GM20431 (cell line): ENCODE results near the gene HAUS1.

Experiments used
- in situ Hi-C: fragments of 300-500 bp; cut with MseI, MboI; formaldehyde crosslinking; loops from one replicate; pipeline ENCODE4 v1.15.0; 2020; ENCODE audit warnings: low sequenced_read_pairs; ENCODE audit not compliant: unreplicated experiment

HAUS1 gene

GRCh38 chr18:46174342-46175041 is 70.3 kb downstream of the HAUS1 start:
- in situ Hi-C loops = loop anchor here (25.0 kb wide), 1 partner anchor 488 kb away; the partner anchor contains the start of gene LOXHD1

- in situ Hi-C loops = no loop called here
These were observed 71.8 kb downstream of the HAUS1 start for GRCh38 chr18:46176001-46176400.
